ENCODE data around the gene SPCS2. TPM values are rescaled to one million over a fixed set of nuclear protein-coding genes. Genes with fewer than 3 reads are reported as not detected.

Gene SPCS2
- total and polyA plus RNA-seq, 2 of the 8 experiments (the other 6 are each of a cell fraction or from before 2014, with no cell fraction given): 92.7 to 161 TPM

DNA sequence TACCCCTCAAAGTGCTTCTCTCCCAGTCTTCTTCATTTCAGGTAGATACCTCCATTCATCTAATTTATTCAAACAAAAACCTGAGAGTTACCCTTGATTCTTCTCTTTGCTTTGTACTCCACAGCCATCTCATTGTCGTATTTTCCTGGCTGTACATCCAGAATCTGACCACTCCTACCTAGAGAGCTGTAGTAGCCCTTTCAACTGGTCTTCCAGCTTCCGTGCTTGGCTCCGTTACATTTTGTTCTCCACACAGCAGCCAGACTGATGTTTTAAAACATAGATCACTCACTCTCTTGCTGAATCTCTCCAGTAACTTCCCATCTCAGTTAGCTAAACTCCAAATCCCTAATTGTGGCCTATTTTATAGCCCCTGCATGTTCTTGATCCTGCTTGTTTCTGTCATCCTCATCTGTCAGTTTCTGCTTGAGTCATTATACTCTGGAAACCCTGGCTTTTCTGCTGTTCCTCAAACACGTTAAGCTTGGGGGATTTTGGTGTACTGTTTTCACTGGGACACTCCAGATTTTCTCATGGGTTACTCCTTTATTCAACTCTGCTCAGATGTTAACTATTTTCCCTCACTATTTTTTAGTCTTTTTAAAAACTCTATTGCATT, 7.4 kb downstream of the SPCS2 start:
- no peak overlapping the region for H4K5ac ChIP-seq (ENCODE audit: insufficient read length, low read depth, low read length)
- peaks cover 3% of the 10 kb centered on the region for H3K79me1 ChIP-seq (ENCODE audit: low read depth, low read length)
- no peak overlapping the region for H3K14ac ChIP-seq (ENCODE audit: insufficient read length)
- H4K91ac ChIP-seq (replicated peaks; ENCODE audit: insufficient read length, low read length): no peak overlapping the region
- POLR2A ChIA-PET (ENCODE audit: partially characterized antibody): interaction anchor here (0.7 to 1.0 kb wide), 2 partner anchors 29 to 31 kb away, joined by 3 to 4 read pairs; no protein-coding TSS in a partner anchor
- H3K79me2 ChIP-seq (ENCODE audit: control insufficient read depth in 1 of 2, insufficient read depth in 2 of 2, low read length in 2 of 2): peaks cover 3 to 97% of the 10 kb centered on the region in 2 experiments; a peak in 2 of 4 replicates
- no peak overlapping the region for H2BK20ac ChIP-seq (ENCODE audit: low read length)
- no peak overlapping the region for H3K4ac ChIP-seq (replicated peaks; ENCODE audit: insufficient read length, low read depth, low read length)
- H3K23ac ChIP-seq (ENCODE audit: insufficient read length): no peak overlapping the region
- no peak overlapping the region for H2BK120ac ChIP-seq (replicated peaks; ENCODE audit: low read depth, low read length)
- no peaks in the 10 kb centered on the region for H3K27me3 ChIP-seq (replicated peaks in 1 of 4; ENCODE audit: control insufficient read depth in 3 of 4, extremely low read depth in 1 of 4, insufficient read depth in 3 of 4, low read length in 3 of 4)
- no peak overlapping the region for H3K9ac ChIP-seq (replicated peaks in 1 of 4; ENCODE audit: extremely low read depth in 1 of 4, low read depth in 3 of 4, low read length in 3 of 4)
- H2AFZ ChIP-seq (ENCODE audit: low read length): no peak overlapping the region
- TF ChIP-seq CBX5 (IDR thresholded peaks at IDR 0.05; ENCODE audit: low read depth, low read length) (no peak), SRF (IDR thresholded peaks at IDR 0.05; ENCODE audit: low read depth, low read length) (no peak), CEBPB (IDR thresholded peaks at IDR 0.05; ENCODE audit: low read depth, low read length) (no peak), BACH1 (IDR thresholded peaks at IDR 0.05; ENCODE audit: low read length) (no peak), MAX (IDR thresholded peaks at IDR 0.05) (no peak), HDAC6 (IDR thresholded peaks at IDR 0.05; ENCODE audit: low read depth, low read length) (no peak)
- TF ChIP-seq, protein P1, sequence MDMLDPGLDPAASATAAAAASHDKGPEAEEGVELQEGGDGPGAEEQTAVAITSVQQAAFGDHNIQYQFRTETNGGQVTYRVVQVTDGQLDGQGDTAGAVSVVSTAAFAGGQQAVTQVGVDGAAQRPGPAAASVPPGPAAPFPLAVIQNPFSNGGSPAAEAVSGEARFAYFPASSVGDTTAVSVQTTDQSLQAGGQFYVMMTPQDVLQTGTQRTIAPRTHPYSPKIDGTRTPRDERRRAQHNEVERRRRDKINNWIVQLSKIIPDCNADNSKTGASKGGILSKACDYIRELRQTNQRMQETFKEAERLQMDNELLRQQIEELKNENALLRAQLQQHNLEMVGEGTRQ (IDR thresholded peaks at IDR 0.05; ENCODE audit: low read length): no peak
- no peak overlapping the region for H2BK12ac ChIP-seq (ENCODE audit: low read depth, low read length)
- no peak overlapping the region for H3K4me2 ChIP-seq (ENCODE audit: insufficient read depth in 1 of 2, low read depth in 2 of 2, low read length in 2 of 2)
- H2AK5ac ChIP-seq (ENCODE audit: low read depth, low read length): no peak overlapping the region
- H4K8ac ChIP-seq (ENCODE audit: extremely low read depth, insufficient read depth, low read length): no peak overlapping the region
- no peak overlapping the region for H2BK5ac ChIP-seq (ENCODE audit: low read depth, low read length)
- CTCF ChIA-PET (ENCODE audit: partially characterized antibody): interaction anchor here (0.6 to 1.9 kb wide), 2 partner anchors 27 to 341 kb away, joined by 3 to 4 read pairs; no protein-coding TSS in a partner anchor
- DNase-seq (ENCODE audit: low read depth in 1 of 2, low spot score in 2 of 2): no peak
- no peaks in the 10 kb centered on the region for H3K23me2 ChIP-seq (ENCODE audit: low read depth, low read length)
- no peaks in the 10 kb centered on the region for H3K9me3 ChIP-seq (ENCODE audit: insufficient read depth in 2 of 2, low read depth in 1 of 2, low read length in 1 of 2)
- peaks cover 0 to 11% (median 0%) of the 10 kb centered on the region in 4 experiments; a peak in 2 of 8 replicates for H3K36me3 ChIP-seq (ENCODE audit: control insufficient read depth in 2 of 4, insufficient read depth in 4 of 4, low read length in 3 of 4)
- H4K20me1 ChIP-seq (replicated peaks in 1 of 2; ENCODE audit: control insufficient read depth in 1 of 2, insufficient read depth in 2 of 2, low read length in 2 of 2): peaks cover 7 to 10% of the 10 kb centered on the region in 2 experiments
- WGBS, 2 experiments (ENCODE audit: extremely low coverage in 1 of 2, insufficient coverage in 1 of 2, insufficient read length in 1 of 2, insufficient replicate concordance in 2 of 2, low coverage in 1 of 2, low lambda C conversion rate in 2 of 2, missing lambda C conversion rate in 1 of 2): 91% methylated on average over 4 of the region's 4 CpGs; no CpG with 5 or more reads in 1 of the 2 experiments
- H3K18ac ChIP-seq (ENCODE audit: extremely low read depth, low read length): no peak overlapping the region
- H2BK15ac ChIP-seq (ENCODE audit: low read length): no peak overlapping the region
- H3K4me3 ChIP-seq (ENCODE audit: extremely low read depth in 1 of 4, insufficient read depth in 2 of 4, low read depth in 3 of 4, low read length in 4 of 4): no peak overlapping the region
- FAIRE-seq: no peak
- H3K27ac ChIP-seq (ENCODE audit: low read depth, low read length): no peak overlapping the region
- no peaks in the 10 kb centered on the region for H3K4me1 ChIP-seq (replicated peaks in 1 of 4; ENCODE audit: control insufficient read depth in 3 of 4, insufficient read depth in 4 of 4, low read length in 3 of 4)
- no peak overlapping the region for H3K56ac ChIP-seq (replicated peaks; ENCODE audit: insufficient read length, low read depth, low read length)

Data from H1 (cell line).